Measurements from ENCODE around the gene ZCCHC7. TPM values are rescaled to one million over a fixed set of nuclear protein-coding genes. Genes with fewer than 3 reads are reported as not detected.

ZCCHC7 gene
- total and polyA plus RNA-seq, 9 of the 15 experiments (the other 6 are each of a cell fraction or from before 2014, with no cell fraction given) = 34.1 to 68.9 (median 48.8) TPM

- no peak for TF ChIP-seq CHD7 (IDR thresholded peaks at IDR 0.05; ENCODE audit: low read depth, low read length)
- TF ChIP-seq SMAD4 (CRISPR knock-in tag; conservative IDR thresholded peaks at IDR 0.05) = peak; percentile 41
- TF ChIP-seq POLR3G (IDR thresholded peaks at IDR 0.05; ENCODE audit: extremely low read depth, insufficient read length, insufficient replicate concordance) = no peak
- TF ChIP-seq SMARCB1 (IDR thresholded peaks at IDR 0.05; ENCODE audit: insufficient read length, low read depth) = no peak
- TF ChIP-seq NR0B1 (IDR thresholded peaks at IDR 0.05; ENCODE audit: partially characterized antibody) = no peak
- TF ChIP-seq ETS1 (conservative IDR thresholded peaks at IDR 0.05; ENCODE audit: control insufficient read depth, low read depth, low read length) = peak; percentile 39; the same call in 1 of the 2 replicates
- no peak for TF ChIP-seq CEBPB (tag; IDR thresholded peaks at IDR 0.05)
Observed at GRCh38 chr9:37079370-37080164, 40.8 kb upstream of the ZCCHC7 start (continued).
